Measurements from ENCODE around the gene TBR1. TPM values are rescaled to one million over a fixed set of nuclear protein-coding genes. Genes with fewer than 3 reads are reported as not detected.

TBR1 gene
- total and polyA plus RNA-seq, 4 donors: under 0.01 TPM; not detected in 3

- TF ChIP-seq CTCF (IDR thresholded peaks at IDR 0.05; ENCODE audit: low read depth, low read length, missing input control): no peak
- no peak for TF ChIP-seq RXRA (IDR thresholded peaks at IDR 0.05)
- TF ChIP-seq EGR1 (IDR thresholded peaks at IDR 0.05; ENCODE audit: low read depth in 2 of 2): no peak
- no peak for TF ChIP-seq HNF4A (conservative IDR thresholded peaks at IDR 0.05)
These were observed 3.6 kb downstream of the TBR1 start (continued) for GRCh38 chr2:161419638-161420190.

GRCh38 chr2:161420406-161421074 is 4.4 kb downstream of the TBR1 start:
- H3K4me3 ChIP-seq (ENCODE audit: low read depth in 1 of 3, low read length in 3 of 3): no peak overlapping the region
- WGBS: 26% methylated on average over 11 of the region's 11 CpGs
- peaks cover 0 to 34% (median 26%) of the 10 kb centered on the region in 4 donors for H3K27me3 ChIP-seq (ENCODE audit: control insufficient read depth in 4 of 4, insufficient read depth in 4 of 4, low read length in 3 of 4)
- no peak for DNase-seq (ENCODE audit: low spot score)
- no peaks in the 10 kb centered on the region for H3K36me3 ChIP-seq (ENCODE audit: control insufficient read depth in 4 of 4, insufficient read depth in 3 of 4, low read depth in 1 of 4, low read length in 3 of 4)
- TF ChIP-seq SP1 (IDR thresholded peaks at IDR 0.05) (no peak), NR2F2 (IDR thresholded peaks at IDR 0.05) (no peak), ATF3 (IDR thresholded peaks at IDR 0.05) (no peak), EGR1 (IDR thresholded peaks at IDR 0.05; ENCODE audit: low read depth in 2 of 2) (no peak), FOXA2 (IDR thresholded peaks at IDR 0.05) (no peak), RAD21 (IDR thresholded peaks at IDR 0.05) (no peak), TAF1 (conservative IDR thresholded peaks at IDR 0.05) (no peak), FOXA1 (IDR thresholded peaks at IDR 0.05) (no peak), MAX (IDR thresholded peaks at IDR 0.05) (no peak), GABPA (IDR thresholded peaks at IDR 0.05 in 1 of 2, conservative IDR thresholded peaks at IDR 0.05 in 1 of 2) (no peak)
- no peak overlapping the region for H3K27ac ChIP-seq (ENCODE audit: low read depth in 1 of 2, low read length in 2 of 2)
- H3K9me3 ChIP-seq (ENCODE audit: control insufficient read depth in 4 of 4, low read length in 3 of 4): peaks cover 0 to 14% (median 1%) of the 10 kb centered on the region in 4 donors
- peaks cover 19 to 36% (median 24%) of the 10 kb centered on the region in 4 donors for H3K4me1 ChIP-seq (ENCODE audit: control insufficient read depth in 4 of 4, insufficient read depth in 4 of 4, low read length in 3 of 4)
- H3K9ac ChIP-seq (ENCODE audit: low read depth in 1 of 2, low read length in 2 of 2): no peak overlapping the region

GRCh38 chr2:161421686-161422085 is 5.6 kb downstream of the TBR1 start:
- H3K4me3 ChIP-seq (ENCODE audit: low read depth in 1 of 3, low read length in 3 of 3): no peak overlapping the region
- no peak for DNase-seq (ENCODE audit: low spot score)
- TF ChIP-seq EGR1 (IDR thresholded peaks at IDR 0.05; ENCODE audit: low read depth in 2 of 2) (no peak), ATF3 (IDR thresholded peaks at IDR 0.05) (no peak), HNF4A (conservative IDR thresholded peaks at IDR 0.05) (no peak), SP1 (IDR thresholded peaks at IDR 0.05) (no peak), GABPA (IDR thresholded peaks at IDR 0.05 in 1 of 2, conservative IDR thresholded peaks at IDR 0.05 in 1 of 2) (no peak), REST (IDR thresholded peaks at IDR 0.05) (no peak), FOXA1 (IDR thresholded peaks at IDR 0.05) (no peak), JUND (IDR thresholded peaks at IDR 0.05) (no peak), YY1 (IDR thresholded peaks at IDR 0.05) (no peak), RAD21 (IDR thresholded peaks at IDR 0.05) (no peak), RXRA (IDR thresholded peaks at IDR 0.05) (no peak), CTCF (IDR thresholded peaks at IDR 0.05; ENCODE audit: low read depth, low read length, missing input control) (no peak), MAX (IDR thresholded peaks at IDR 0.05) (no peak), FOXA2 (IDR thresholded peaks at IDR 0.05) (no peak), TAF1 (conservative IDR thresholded peaks at IDR 0.05) (no peak)

More at GRCh38 chr2:161421686-161422085, 5.6 kb downstream of the TBR1 start:
- Histone ChIP-seq H3K27ac (ENCODE audit: low read depth in 1 of 2, low read length in 2 of 2) (no peak overlapping the region), H3K36me3 (ENCODE audit: control insufficient read depth in 4 of 4, insufficient read depth in 3 of 4, low read depth in 1 of 4, low read length in 3 of 4) (no peaks in the 10 kb centered on the region), H3K9me3 (ENCODE audit: control insufficient read depth in 4 of 4, low read length in 3 of 4) (peaks cover 1 to 19% (median 3%) of the 10 kb centered on the region in 4 donors), H3K27me3 (ENCODE audit: control insufficient read depth in 4 of 4, insufficient read depth in 4 of 4, low read length in 3 of 4) (peaks cover 0 to 40% (median 28%) of the 10 kb centered on the region in 4 donors), H3K4me1 (ENCODE audit: control insufficient read depth in 4 of 4, insufficient read depth in 4 of 4, low read length in 3 of 4) (peaks cover 16 to 26% (median 18%) of the 10 kb centered on the region in 4 donors), H3K9ac (ENCODE audit: low read depth in 1 of 2, low read length in 2 of 2) (no peak overlapping the region)
- 18% methylated on average over 2 of the region's 2 CpGs for WGBS

Data from liver (tissue), 9 donors.